NCI-H82 (cell line): ENCODE measurements around the gene RFPL2.

Experiments used
- DNase-seq: peaks from one replicate; lab custom pipeline; 2025; lab: John Stamatoyannopoulos, UW

Gene RFPL2

GRCh38 chr22:32204856-32205722 lies at the start of gene RFPL2:
Gene RFPL2 (minus strand): TSS chr22:32205073. CDS start chr22:32202451, 2,622 bp downstream.
- DNase-seq = peak; percentile 86

- DNase-seq = no peak
Measured at GRCh38 chr22:32249231-32249630, 44.4 kb upstream of the RFPL2 start.

GRCh38 chr22:32248276-32248675 lies 43.4 kb upstream of the RFPL2 start:
- no peak for DNase-seq

- DNase-seq = no peak
Measured at GRCh38 chr22:32246166-32246565, 41.3 kb upstream of the RFPL2 start.

GRCh38 chr22:32245042-32245441 lies 40.2 kb upstream of the RFPL2 start:
- no peak for DNase-seq

- DNase-seq = no peak
Measured at GRCh38 chr22:32244547-32244946, 39.7 kb upstream of the RFPL2 start.

- no peak for DNase-seq
Measured at GRCh38 chr22:32240461-32240860, 35.6 kb upstream of the RFPL2 start.

GRCh38 chr22:32237906-32238305 lies 33.0 kb upstream of the RFPL2 start:
- DNase-seq = no peak

- no peak for DNase-seq
Measured at GRCh38 chr22:32236970-32237369, 32.1 kb upstream of the RFPL2 start.

- DNase-seq = no peak
Measured at GRCh38 chr22:32233091-32233490, 28.2 kb upstream of the RFPL2 start.

GRCh38 chr22:32232191-32232830 lies 27.4 kb upstream of the RFPL2 start:
- no peak for DNase-seq

- DNase-seq = no peak
Measured at GRCh38 chr22:32226326-32227104, 21.6 kb upstream of the RFPL2 start.

- DNase-seq = no peak
Measured at GRCh38 chr22:32222991-32223390, 18.1 kb upstream of the RFPL2 start.

- no peak for DNase-seq
Measured at GRCh38 chr22:32219026-32219425, 14.2 kb upstream of the RFPL2 start.

- DNase-seq = no peak
Measured at GRCh38 chr22:32218470-32218869, 13.6 kb upstream of the RFPL2 start.

GRCh38 chr22:32217465-32217864 lies 12.6 kb upstream of the RFPL2 start:
- no peak for DNase-seq

- no peak for DNase-seq
Measured at GRCh38 chr22:32216911-32217310, 12.0 kb upstream of the RFPL2 start.

GRCh38 chr22:32211011-32211410 lies 6.1 kb upstream of the RFPL2 start:
- no peak for DNase-seq

GRCh38 chr22:32208681-32209080 lies 3.8 kb upstream of the RFPL2 start:
- DNase-seq = no peak

- DNase-seq = no peak
Measured at GRCh38 chr22:32207971-32208480, 3.2 kb upstream of the RFPL2 start.

GRCh38 chr22:32206774-32207758 lies 2.2 kb upstream of the RFPL2 start:
- peak; percentile 55 for DNase-seq
